SKM-1 (cell line): ENCODE results near the gene SMC2.

Source experiments
- DNase-seq: peaks from one replicate; lab custom pipeline; 2025; ENCODE audit not compliant: unreplicated experiment; lab: John Stamatoyannopoulos, UW

SMC2 gene

GRCh38 chr9:104099630-104100029 is 5.5 kb downstream of the SMC2 start:
- no peak for DNase-seq

- DNase-seq = no peak
These were observed 10.3 kb downstream of the SMC2 start for GRCh38 chr9:104104360-104104759.

- no peak for DNase-seq
These were observed 13.7 kb downstream of the SMC2 start for GRCh38 chr9:104107799-104108198.

GRCh38 chr9:104108315-104108714 is 14.2 kb downstream of the SMC2 start:
- no peak for DNase-seq

- DNase-seq = no peak
These were observed 16.4 kb downstream of the SMC2 start for GRCh38 chr9:104110509-104110908.

- DNase-seq = no peak
These were observed 24.8 kb downstream of the SMC2 start for GRCh38 chr9:104118916-104119315.

- DNase-seq = no peak
These were observed 26.9 kb downstream of the SMC2 start for GRCh38 chr9:104121022-104121421.

GRCh38 chr9:104138243-104138868 is 44.2 kb downstream of the SMC2 start:
- DNase-seq = no peak

GRCh38 chr9:104142799-104143549 is 48.9 kb downstream of the SMC2 start:
- no peak for DNase-seq

- no peak for DNase-seq
These were observed 49.4 kb downstream of the SMC2 start for GRCh38 chr9:104143550-104143910.

- no peak for DNase-seq
These were observed 50.2 kb downstream of the SMC2 start for GRCh38 chr9:104144336-104144735.

- no peak for DNase-seq
These were observed 79.0 kb downstream of the SMC2 start for GRCh38 chr9:104173067-104173466.

- DNase-seq = no peak
These were observed 83.0 kb downstream of the SMC2 start for GRCh38 chr9:104177003-104177611.

- DNase-seq = no peak
These were observed 83.6 kb downstream of the SMC2 start for GRCh38 chr9:104177676-104178075.
